SK-N-SH treated with all-trans-retinoic acid at 6 μM for 48 hours (cell line): ENCODE results near the gene KRT76.

ENCODE experiments used
- ZC3H10 ChIP-seq: fragments of 250-450 bp; sonication (Bioruptor Pico); IDR thresholded peaks from 2 replicates; pipeline ENCODE4 v1.5.1; 2021; ENCODE audit warnings: mild to moderate bottlenecking, moderate library complexity
- ZFP30 ChIP-seq: fragments of 450-650 bp; formaldehyde crosslinking; IDR thresholded peaks from 2 replicates; pipeline ENCODE4 v1.5.0; 2022; ENCODE audit warnings: mild to moderate bottlenecking, moderate library complexity

GRCh38 chr12:52788876-52789636 lies 11.9 kb upstream of the KRT76 start:
- TF ChIP-seq ZC3H10 (CRISPR knock-in tag) (no peak), ZFP30 (CRISPR knock-in tag) (no peak)
